Activated naive CD8-positive, alpha-beta T cell treated with anti-CD3 and anti-CD28 coated beads for 36 hours (primary cell): Measurements from ENCODE around the gene MYBPC3. TPM values are rescaled to one million over a fixed set of nuclear protein-coding genes. Genes with fewer than 3 reads are reported as not detected.
A peak's percentile ranks its signal among the peaks of the same experiment; 100 is the strongest.

Experiments
- DNase-seq: peaks from one replicate; pipeline ENCODE4 v3.0.0; 2021
- H3K27ac Mint-ChIP-seq: one replicate; pipeline ENCODE4 v1.8.0; 2022; ENCODE audit warnings: mild to moderate bottlenecking, moderate library complexity, mixed read lengths
- H3K27me3 Mint-ChIP-seq: one replicate; pipeline ENCODE4 v1.8.0; 2022; ENCODE audit warnings: mild to moderate bottlenecking, mixed read lengths
- H3K36me3 Mint-ChIP-seq: one replicate; pipeline ENCODE4 v1.8.0; 2021; ENCODE audit warnings: mild to moderate bottlenecking, mixed read lengths
- H3K4me1 Mint-ChIP-seq: one replicate; pipeline ENCODE4 v1.8.0; 2021; ENCODE audit warnings: mixed read lengths
- H3K4me3 Mint-ChIP-seq: one replicate; pipeline ENCODE4 v1.8.0; 2022; ENCODE audit warnings: mild to moderate bottlenecking, moderate library complexity, mixed read lengths
- H3K9me3 Mint-ChIP-seq: one replicate; pipeline ENCODE4 v1.8.0; 2022; ENCODE audit warnings: mixed read lengths
- total RNA-seq, 2 experiments: library from RNA; stranded (reverse); gene quantifications; one replicate each; pipeline ENCODE4 v1.2.3, GENCODE V29; 2021

Gene MYBPC3
- total RNA-seq, 2 experiments from 2014 or later = not detected

GRCh38 chr11:47390422-47390760 is 37.9 kb upstream of the MYBPC3 start:
- Mint-ChIP-seq H3K27ac (no peak overlapping the region), H3K27me3 (no peaks in the 10 kb centered on the region), H3K4me3 (no peak overlapping the region), H3K9me3 (no peaks in the 10 kb centered on the region), H3K4me1 (peaks cover 30% of the 10 kb centered on the region), H3K36me3 (no peaks in the 10 kb centered on the region)
- DNase-seq = no peak

DNA sequence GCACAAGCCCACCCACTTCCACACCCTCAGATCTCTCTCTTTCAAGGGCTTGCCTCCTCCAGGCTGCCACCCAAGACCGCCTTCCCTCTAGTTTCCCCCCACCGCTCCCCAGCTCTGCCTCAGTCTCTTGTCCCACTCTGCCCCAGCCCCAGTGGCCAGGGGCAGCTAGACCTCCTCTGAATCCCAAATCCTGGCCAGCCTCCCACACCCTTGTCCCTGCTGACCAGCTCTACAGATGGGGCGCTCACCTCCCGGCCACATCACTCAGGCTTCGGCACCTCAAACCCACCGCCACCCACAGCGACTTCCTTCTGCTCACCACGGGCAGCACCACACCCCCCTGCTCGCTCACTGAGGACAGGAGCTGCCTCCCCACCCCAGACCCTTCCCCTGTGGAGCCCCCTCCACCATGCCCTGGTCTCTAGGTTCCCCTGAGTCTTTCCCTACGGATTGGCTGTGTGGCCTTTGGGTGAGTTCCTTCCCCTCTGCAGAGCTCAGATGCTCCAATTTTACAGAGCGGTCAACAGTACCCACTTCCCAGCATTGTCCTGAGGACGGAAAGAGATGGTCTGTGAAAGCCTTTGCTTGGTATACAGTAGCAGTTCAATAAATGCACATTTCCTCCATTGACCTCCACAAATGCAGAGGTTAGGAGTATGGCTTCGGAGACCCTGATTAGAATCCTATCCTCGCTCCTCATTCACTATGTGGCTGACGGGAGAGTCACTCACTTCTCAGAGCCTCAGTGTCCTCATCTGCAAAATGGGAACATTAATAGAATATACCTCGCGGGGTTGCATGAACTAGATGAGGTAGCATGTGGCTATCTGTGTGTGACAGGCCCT is 37.3 kb upstream of the MYBPC3 start:
- Mint-ChIP-seq H3K4me1 (peaks cover 29% of the 10 kb centered on the region), H3K9me3 (no peaks in the 10 kb centered on the region), H3K36me3 (no peaks in the 10 kb centered on the region)

GRCh38 chr11:47388697-47389576 is 36.4 kb upstream of the MYBPC3 start:
- Mint-ChIP-seq H3K27ac (no peak overlapping the region), H3K4me1 (peaks cover 24% of the 10 kb centered on the region), H3K4me3 (no peak overlapping the region), H3K36me3 (no peaks in the 10 kb centered on the region), H3K9me3 (no peaks in the 10 kb centered on the region), H3K27me3 (no peaks in the 10 kb centered on the region)
- DNase-seq = no peak

More for the DNA sequence above, 37.3 kb upstream of the MYBPC3 start:
- DNase-seq = no peak
- H3K4me3 Mint-ChIP-seq = no peak overlapping the region
- no peaks in the 10 kb centered on the region for H3K27me3 Mint-ChIP-seq
- peak overlapping the region; percentile 31 for H3K27ac Mint-ChIP-seq

DNA sequence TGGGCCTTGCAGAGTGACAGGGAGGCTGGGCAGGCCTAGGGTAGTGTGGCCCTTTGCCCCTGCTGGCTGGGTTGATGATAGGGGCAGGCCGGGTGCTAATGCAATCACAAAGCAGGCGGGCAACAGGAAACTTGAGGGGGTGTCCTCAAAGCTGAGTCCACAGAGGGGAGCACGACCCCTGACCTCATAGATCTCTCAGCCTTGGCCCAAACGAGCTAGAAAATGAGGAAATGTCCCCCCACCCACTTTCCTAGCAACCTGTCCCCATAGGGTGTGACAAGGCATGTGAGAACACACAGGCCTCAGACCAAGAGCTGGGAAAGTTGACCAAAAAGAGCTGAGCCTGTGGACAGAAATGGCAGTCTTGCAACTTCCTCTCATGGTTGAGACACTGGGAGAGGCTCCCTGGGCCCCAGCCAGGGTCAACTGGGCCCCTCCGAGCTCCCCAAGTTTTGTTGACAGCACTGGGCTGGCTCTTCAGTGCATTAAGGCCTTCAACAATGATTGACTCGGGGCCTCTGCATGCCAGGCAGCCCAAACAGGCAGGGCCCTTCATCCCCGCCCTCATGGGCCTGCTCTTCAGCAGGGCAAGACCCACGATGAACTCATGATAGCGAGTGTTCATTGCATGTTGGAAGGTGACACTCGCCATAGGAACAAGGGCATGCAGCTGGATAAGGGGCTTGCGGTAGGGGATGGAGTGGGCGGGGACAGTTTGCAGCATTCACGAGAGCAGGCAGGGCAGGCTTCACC is 35.6 kb upstream of the MYBPC3 start:
- Mint-ChIP-seq H3K4me3 (no peak overlapping the region), H3K27ac (peak overlapping the region; percentile 11), H3K27me3 (no peaks in the 10 kb centered on the region), H3K36me3 (no peaks in the 10 kb centered on the region), H3K4me1 (peaks cover 21% of the 10 kb centered on the region), H3K9me3 (no peaks in the 10 kb centered on the region)
- no peak for DNase-seq

DNA sequence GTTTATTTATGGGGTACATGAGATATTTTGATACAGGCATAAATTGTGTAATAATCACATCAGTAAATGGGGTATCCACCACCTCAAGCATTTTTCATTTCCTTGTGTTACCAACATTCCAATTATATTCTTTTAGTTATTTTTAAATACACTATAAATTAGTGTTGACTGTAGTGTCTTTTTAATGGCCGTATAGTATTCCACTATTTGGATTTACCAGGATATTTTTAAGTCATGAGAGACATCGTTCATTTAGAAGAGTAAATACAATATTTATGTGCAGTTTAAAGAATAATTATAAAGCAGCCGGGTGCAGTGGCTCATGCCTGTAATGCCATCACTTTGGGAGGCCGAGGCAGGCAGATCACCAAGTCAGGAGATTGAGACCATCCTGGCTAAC is 32.0 kb upstream of the MYBPC3 start:
- Mint-ChIP-seq H3K4me1 (peaks cover 12% of the 10 kb centered on the region), H3K27ac (no peak overlapping the region), H3K9me3 (no peaks in the 10 kb centered on the region), H3K36me3 (no peaks in the 10 kb centered on the region), H3K27me3 (no peaks in the 10 kb centered on the region), H3K4me3 (no peak overlapping the region)
- DNase-seq = no peak

DNA sequence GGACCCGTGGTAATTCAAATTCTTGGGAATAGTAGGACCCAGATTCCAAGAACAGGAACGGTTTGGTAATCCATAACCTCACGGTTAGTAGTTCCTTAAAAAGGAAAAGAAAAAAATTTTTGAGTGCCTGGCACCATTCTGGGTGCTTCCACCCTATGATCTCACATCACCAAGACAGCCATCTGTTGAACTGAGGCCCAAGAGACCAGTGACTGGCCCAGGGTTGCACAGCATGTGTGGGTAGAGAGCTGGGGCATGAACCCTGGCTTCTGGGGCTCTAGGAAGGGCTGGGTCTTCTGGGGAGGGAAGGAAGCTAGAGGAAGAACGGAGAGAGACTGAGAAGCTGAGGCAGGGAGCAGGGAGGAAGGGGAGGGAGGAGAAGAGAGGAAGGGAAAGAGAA is 30.6 kb upstream of the MYBPC3 start:
- no peaks in the 10 kb centered on the region for H3K9me3 Mint-ChIP-seq
- peaks cover 2% of the 10 kb centered on the region for H3K4me1 Mint-ChIP-seq
- DNase-seq = no peak
- H3K27ac Mint-ChIP-seq = no peak overlapping the region
- H3K4me3 Mint-ChIP-seq = no peak overlapping the region
- H3K27me3 Mint-ChIP-seq = no peaks in the 10 kb centered on the region
- no peaks in the 10 kb centered on the region for H3K36me3 Mint-ChIP-seq

- no peaks in the 10 kb centered on the region for H3K36me3 Mint-ChIP-seq
- no peak overlapping the region for H3K4me3 Mint-ChIP-seq
Observed at GRCh38 chr11:47380078-47380477, 27.6 kb upstream of the MYBPC3 start.

DNA sequence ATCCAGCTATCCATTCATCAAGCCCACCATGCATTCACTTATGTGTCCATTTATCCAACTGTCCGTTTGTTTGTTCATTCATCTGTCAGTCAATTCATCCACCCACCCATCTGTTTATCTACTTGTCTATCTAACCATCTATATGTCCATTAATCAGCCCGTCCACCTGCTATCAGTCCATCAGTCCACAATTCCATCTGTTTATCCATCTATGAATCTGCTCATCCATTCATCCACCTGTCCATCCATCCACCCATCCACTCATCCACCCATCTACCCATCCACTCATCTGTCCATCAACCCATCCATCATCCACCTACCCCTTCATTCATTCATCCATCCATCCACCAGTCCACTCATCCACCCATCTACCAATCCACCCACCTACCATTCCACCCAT is 26.8 kb upstream of the MYBPC3 start:
- no peak for DNase-seq
- no peaks in the 10 kb centered on the region for H3K36me3 Mint-ChIP-seq
- H3K9me3 Mint-ChIP-seq = no peaks in the 10 kb centered on the region
- peaks cover 6% of the 10 kb centered on the region for H3K4me1 Mint-ChIP-seq
- no peaks in the 10 kb centered on the region for H3K27me3 Mint-ChIP-seq
- no peak overlapping the region for H3K4me3 Mint-ChIP-seq
- no peak overlapping the region for H3K27ac Mint-ChIP-seq

More at GRCh38 chr11:47380078-47380477, 27.6 kb upstream of the MYBPC3 start:
- no peak overlapping the region for H3K27ac Mint-ChIP-seq
- H3K4me1 Mint-ChIP-seq = peaks cover 2% of the 10 kb centered on the region
- H3K27me3 Mint-ChIP-seq = no peaks in the 10 kb centered on the region
- no peaks in the 10 kb centered on the region for H3K9me3 Mint-ChIP-seq
- no peak for DNase-seq

- H3K4me3 Mint-ChIP-seq = no peak overlapping the region
- H3K27ac Mint-ChIP-seq = no peak overlapping the region
- no peaks in the 10 kb centered on the region for H3K9me3 Mint-ChIP-seq
- peaks cover 8% of the 10 kb centered on the region for H3K4me1 Mint-ChIP-seq
- DNase-seq = no peak
- H3K27me3 Mint-ChIP-seq = no peaks in the 10 kb centered on the region
- H3K36me3 Mint-ChIP-seq = no peaks in the 10 kb centered on the region
Observed at GRCh38 chr11:47378836-47379170, 26.3 kb upstream of the MYBPC3 start.

GRCh38 chr11:47378010-47378835 is 25.7 kb upstream of the MYBPC3 start, which contains the start of gene SPI1:
TSS of gene SPI1 (minus strand) at chr11:47378547. CDS start at chr11:47378353, 194 bp downstream.
- Mint-ChIP-seq H3K4me1 (peaks cover 8% of the 10 kb centered on the region), H3K36me3 (no peaks in the 10 kb centered on the region), H3K9me3 (no peaks in the 10 kb centered on the region), H3K27ac (peak within 1 kb of the TSS; percentile 59), H3K27me3 (no peaks in the 10 kb centered on the region), H3K4me3 (peak within 1 kb of the TSS; percentile 15)
- no peak for DNase-seq

DNA sequence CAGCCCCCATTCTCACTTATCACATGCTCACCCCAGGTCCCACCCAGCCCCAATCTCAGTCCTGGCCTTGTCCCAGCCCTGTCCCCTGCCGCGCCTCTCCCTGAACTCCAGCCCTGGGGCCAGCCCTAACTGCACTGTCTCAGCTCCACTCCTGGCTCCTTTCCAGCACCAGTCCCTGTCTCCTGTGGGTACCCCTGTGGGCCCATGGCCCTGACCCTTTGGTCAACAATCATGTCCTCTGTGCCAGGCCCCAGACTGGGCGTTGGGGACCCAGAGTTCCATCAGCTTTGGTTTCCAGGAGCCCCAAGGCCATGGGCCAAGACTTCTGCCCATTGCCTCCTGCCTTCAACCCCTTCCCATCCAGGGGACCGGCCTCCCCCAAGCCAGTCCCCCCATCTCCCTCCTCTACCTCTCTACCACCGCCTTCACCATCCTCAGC is 25.1 kb upstream of the MYBPC3 start:
- no peaks in the 10 kb centered on the region for H3K27me3 Mint-ChIP-seq
- H3K9me3 Mint-ChIP-seq = no peaks in the 10 kb centered on the region
- no peak for DNase-seq
- no peak overlapping the region for H3K27ac Mint-ChIP-seq
- H3K4me3 Mint-ChIP-seq = peak overlapping the region; percentile 15
- no peaks in the 10 kb centered on the region for H3K36me3 Mint-ChIP-seq
- peaks cover 8% of the 10 kb centered on the region for H3K4me1 Mint-ChIP-seq

- H3K9me3 Mint-ChIP-seq = no peaks in the 10 kb centered on the region
- no peak overlapping the region for H3K4me3 Mint-ChIP-seq
- no peak for DNase-seq
- no peaks in the 10 kb centered on the region for H3K27me3 Mint-ChIP-seq
- H3K36me3 Mint-ChIP-seq = no peaks in the 10 kb centered on the region
- H3K4me1 Mint-ChIP-seq = peaks cover 8% of the 10 kb centered on the region
- no peak overlapping the region for H3K27ac Mint-ChIP-seq
Observed at GRCh38 chr11:47376525-47377371, 24.2 kb upstream of the MYBPC3 start.

- H3K4me1 Mint-ChIP-seq = peaks cover 8% of the 10 kb centered on the region
- no peak for DNase-seq
- peak overlapping the region; percentile 11 for H3K4me3 Mint-ChIP-seq
- no peak overlapping the region for H3K27ac Mint-ChIP-seq
- no peaks in the 10 kb centered on the region for H3K9me3 Mint-ChIP-seq
- no peaks in the 10 kb centered on the region for H3K36me3 Mint-ChIP-seq
- no peaks in the 10 kb centered on the region for H3K27me3 Mint-ChIP-seq
Observed at GRCh38 chr11:47376107-47376524, 23.6 kb upstream of the MYBPC3 start.
